Uterus (tissue), 4 donors: ENCODE measurements around the gene CDCA4. TPM values are rescaled to one million over a fixed set of nuclear protein-coding genes. Genes with fewer than 3 reads are reported as not detected.

ENCODE experiments used
- DNase-seq, 2 donors: peaks; one replicate each; pipeline ENCODE4 v3.0.0-alpha.2; 2019 to 2020
- H3K27ac ChIP-seq, 2 donors: fragments of 200-600 bp; sonication (generic); 1 replicate in 1 of 2; 2 replicates in 1 of 2; pipeline ENCODE4 v1.5.1; 2016 to 2018
- H3K27me3 ChIP-seq, 2 donors: fragments of 200-600 bp; sonication (generic); one replicate each; pipeline ENCODE4 v1.5.1; 2018 to 2019; ENCODE audit warnings: control low read depth in 1 of 2
- H3K36me3 ChIP-seq, 2 donors: fragments of 200-600 bp; sonication (generic); one replicate each; pipeline ENCODE4 v1.5.1; 2019; ENCODE audit warnings: control low read depth in 1 of 2
- H3K4me1 ChIP-seq, 2 donors: fragments of 200-600 bp; sonication (generic); one replicate each; pipeline ENCODE4 v1.5.1; 2018 to 2019; ENCODE audit warnings: control low read depth in 1 of 2
- H3K4me3 ChIP-seq, 2 donors: fragments of 200-600 bp; sonication (generic); 1 replicate in 1 of 2; 2 replicates in 1 of 2; pipeline ENCODE4 v1.5.1; 2018 to 2019; ENCODE audit warnings: mild to moderate bottlenecking in 1 of 2
- H3K9me3 ChIP-seq, 2 donors: fragments of 200-600 bp; sonication (generic); one replicate each; pipeline ENCODE4 v1.5.1; 2019; ENCODE audit warnings: control low read depth in 1 of 2
- CTCF ChIP-seq, 4 experiments: fragments of 200-600 bp in 2 of 4; fragments of 450-650 bp in 2 of 4; sonication (generic) in 2 of 4; IDR thresholded peaks; one replicate each; pipeline ENCODE4 v1.5.1; 2016 to 2019; ENCODE audit warnings: antibody characterized with exemption in 4 of 4, mild to moderate bottlenecking in 2 of 4, moderate library complexity in 1 of 4
- POLR2A ChIP-seq, 2 donors: fragments of 450-650 bp; IDR thresholded peaks; one replicate each; pipeline ENCODE4 v1.6.1; 2016; ENCODE audit warnings: antibody characterized with exemption in 2 of 2, mild to moderate bottlenecking in 1 of 2, moderate library complexity in 1 of 2
- intact Hi-C: fragments of 100-400 bp; cut with DNase I; formaldehyde crosslinking; loops from one replicate; pipeline ENCODE4 v1.15.1; 2023; ENCODE audit warnings: low total_unique reads
- total RNA-seq, 4 donors: library from RNA; depleted of rRNA in 3 of 4; stranded (reverse); fragments of >200 nt in 3 of 4; gene quantifications; one replicate each; pipeline versions ENCODE4 v1.1.0 to v1.2.4, GENCODE V29; 2014 to 2023
- donor health status: DM: yes; HTN: yes; CAD: no.

CDCA4 gene
- total RNA-seq, 4 donors from 2014 or later, result 2.3 to 43.3 (median 10.3) TPM

- no peaks in the 10 kb centered on the region for H3K27me3 ChIP-seq
Measured at GRCh38 chr14:105056303-105056831, 35.5 kb upstream of the CDCA4 start.

DNA sequence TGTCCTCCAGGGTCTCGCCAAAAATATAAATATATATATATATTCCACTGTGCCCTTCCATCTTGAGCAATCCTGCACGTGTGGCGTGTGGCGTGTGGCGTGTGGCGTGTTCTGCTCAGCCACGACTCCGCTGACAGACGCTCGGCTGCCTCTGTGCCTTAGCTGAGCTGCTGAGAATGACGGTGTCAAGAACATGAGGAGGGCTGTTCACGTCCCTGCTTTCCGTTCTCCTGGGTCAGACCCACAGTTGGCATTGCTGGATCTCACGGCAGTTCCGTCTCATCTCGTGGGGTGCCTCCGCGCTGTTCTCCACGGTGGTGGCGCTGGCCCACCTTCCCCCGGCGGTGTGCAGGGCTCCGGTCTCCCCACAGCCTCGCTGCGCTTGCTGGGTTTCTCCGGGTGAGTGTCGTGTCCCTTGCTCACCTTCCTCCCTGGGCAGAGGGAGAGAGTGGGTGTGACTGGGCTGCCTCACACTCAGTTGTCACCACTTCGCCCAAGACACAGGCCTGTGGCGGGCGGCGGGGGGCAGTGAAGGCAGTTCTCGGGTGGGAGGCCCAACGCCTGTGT lies 34.9 kb upstream of the CDCA4 start:
- DNase-seq, result no peak
- Histone ChIP-seq H3K4me1 (no peaks in the 10 kb centered on the region), H3K27me3 (no peaks in the 10 kb centered on the region), H3K4me3 (no peak overlapping the region), H3K36me3 (no peaks in the 10 kb centered on the region), H3K27ac (no peak overlapping the region), H3K9me3 (no peaks in the 10 kb centered on the region)
- intact Hi-C loops, result no loop called here
- TF ChIP-seq CTCF (IDR thresholded peaks at IDR 0.05), result no peak

More at GRCh38 chr14:105056303-105056831, 35.5 kb upstream of the CDCA4 start:
- no peak overlapping the region for H3K4me3 ChIP-seq
- H3K9me3 ChIP-seq, result no peaks in the 10 kb centered on the region
- no peaks in the 10 kb centered on the region for H3K4me1 ChIP-seq
- H3K27ac ChIP-seq, result no peak overlapping the region
- DNase-seq, result no peak
- intact Hi-C loops, result no loop called here
- no peak for TF ChIP-seq POLR2A (IDR thresholded peaks at IDR 0.05)
- TF ChIP-seq CTCF (IDR thresholded peaks at IDR 0.05), result no peak
- no peaks in the 10 kb centered on the region for H3K36me3 ChIP-seq

DNA sequence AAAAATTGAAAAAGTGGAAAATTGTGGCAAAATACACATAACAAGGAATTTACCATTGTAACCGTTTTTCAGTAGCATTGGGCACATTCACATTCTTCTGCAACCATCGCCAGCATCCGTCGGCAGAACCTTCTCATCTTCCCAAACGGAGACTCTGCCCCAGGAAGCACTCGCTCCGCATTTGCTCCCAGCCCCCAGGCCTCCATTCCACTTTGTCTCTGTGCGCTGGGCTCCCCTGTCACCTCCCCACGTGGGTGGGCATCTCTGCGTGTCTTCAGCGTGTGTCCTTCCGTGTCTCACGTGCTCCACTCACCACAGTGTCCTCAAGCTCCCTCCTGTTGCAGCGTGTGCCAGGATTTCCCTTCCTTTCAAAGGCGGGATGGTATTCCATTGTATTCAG lies 34.5 kb upstream of the CDCA4 start:
- TF ChIP-seq CTCF (IDR thresholded peaks at IDR 0.05), result no peak
- no peak for TF ChIP-seq POLR2A (IDR thresholded peaks at IDR 0.05)
- H3K36me3 ChIP-seq, result no peaks in the 10 kb centered on the region
- no peaks in the 10 kb centered on the region for H3K4me1 ChIP-seq
- H3K4me3 ChIP-seq, result no peak overlapping the region
- no peaks in the 10 kb centered on the region for H3K27me3 ChIP-seq
- DNase-seq, result no peak
- intact Hi-C loops, result no loop called here
- no peaks in the 10 kb centered on the region for H3K9me3 ChIP-seq
- no peak overlapping the region for H3K27ac ChIP-seq

DNA sequence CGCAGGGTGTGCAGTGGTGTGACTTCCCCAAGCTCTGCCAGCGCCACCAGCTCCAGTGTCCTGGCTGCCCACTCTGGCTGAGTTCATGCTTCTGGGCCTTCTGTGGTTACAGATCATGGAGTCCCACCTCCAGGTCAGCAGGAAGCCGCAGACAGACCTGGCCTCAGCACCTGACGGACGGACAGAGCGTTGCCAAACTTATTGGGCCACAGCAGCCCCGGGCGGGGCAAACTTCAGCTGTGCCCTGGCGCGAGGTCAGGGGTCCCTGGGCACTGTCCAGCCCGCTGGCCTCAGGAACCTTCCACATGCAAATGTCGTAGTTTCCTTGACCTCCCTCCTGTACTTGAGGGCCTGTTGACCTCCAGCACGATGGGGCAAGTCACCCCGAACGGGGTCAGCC lies 33.1 kb upstream of the CDCA4 start:
- no peak for TF ChIP-seq POLR2A (IDR thresholded peaks at IDR 0.05)
- no peak for TF ChIP-seq CTCF (IDR thresholded peaks at IDR 0.05)
- intact Hi-C loops, result no loop called here
- H3K4me3 ChIP-seq, result no peak overlapping the region
- no peaks in the 10 kb centered on the region for H3K4me1 ChIP-seq
- H3K27me3 ChIP-seq, result no peaks in the 10 kb centered on the region
- DNase-seq, result no peak
- no peak overlapping the region for H3K27ac ChIP-seq
- H3K9me3 ChIP-seq, result no peaks in the 10 kb centered on the region
- no peaks in the 10 kb centered on the region for H3K36me3 ChIP-seq

- Histone ChIP-seq H3K27me3 (no peaks in the 10 kb centered on the region), H3K27ac (no peak overlapping the region), H3K36me3 (no peaks in the 10 kb centered on the region), H3K4me1 (no peaks in the 10 kb centered on the region), H3K9me3 (no peaks in the 10 kb centered on the region), H3K4me3 (no peak overlapping the region)
- no peak for DNase-seq
- TF ChIP-seq POLR2A (IDR thresholded peaks at IDR 0.05) (no peak), CTCF (IDR thresholded peaks at IDR 0.05) (no peak)
- intact Hi-C loops, result no loop called here
Measured at GRCh38 chr14:105053421-105053820, 32.5 kb upstream of the CDCA4 start.
